ENCODE results near the gene RERE.
"Not testable (repeated sequence)": the region's sequence is repeated elsewhere in the genome, so short reads cannot be mapped to it uniquely, and the experiment has no call there.

The RERE gene

DNA sequence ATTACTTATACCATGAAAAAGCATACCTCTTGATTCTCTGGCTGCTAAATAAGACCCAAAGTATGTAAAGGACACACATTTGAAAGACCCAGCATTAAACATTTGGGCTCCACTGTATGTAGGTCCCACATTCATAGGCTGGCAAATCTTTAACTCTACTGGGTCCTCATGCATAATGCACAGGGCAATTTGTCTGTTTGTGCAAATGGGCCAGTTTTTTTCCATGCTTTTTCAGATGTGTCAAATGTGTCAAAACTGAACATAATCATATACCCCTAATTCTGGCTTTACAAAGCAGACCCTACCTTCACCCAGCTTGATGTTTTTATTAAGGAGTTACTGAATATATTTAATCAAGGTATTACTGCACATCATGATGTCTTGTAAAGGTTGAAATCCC is 63.7 kb downstream of the RERE start:
- DNase-seq (ENCODE audit: low read depth in 4 of 4, low spot score in 1 of 4), result no peak

DNA sequence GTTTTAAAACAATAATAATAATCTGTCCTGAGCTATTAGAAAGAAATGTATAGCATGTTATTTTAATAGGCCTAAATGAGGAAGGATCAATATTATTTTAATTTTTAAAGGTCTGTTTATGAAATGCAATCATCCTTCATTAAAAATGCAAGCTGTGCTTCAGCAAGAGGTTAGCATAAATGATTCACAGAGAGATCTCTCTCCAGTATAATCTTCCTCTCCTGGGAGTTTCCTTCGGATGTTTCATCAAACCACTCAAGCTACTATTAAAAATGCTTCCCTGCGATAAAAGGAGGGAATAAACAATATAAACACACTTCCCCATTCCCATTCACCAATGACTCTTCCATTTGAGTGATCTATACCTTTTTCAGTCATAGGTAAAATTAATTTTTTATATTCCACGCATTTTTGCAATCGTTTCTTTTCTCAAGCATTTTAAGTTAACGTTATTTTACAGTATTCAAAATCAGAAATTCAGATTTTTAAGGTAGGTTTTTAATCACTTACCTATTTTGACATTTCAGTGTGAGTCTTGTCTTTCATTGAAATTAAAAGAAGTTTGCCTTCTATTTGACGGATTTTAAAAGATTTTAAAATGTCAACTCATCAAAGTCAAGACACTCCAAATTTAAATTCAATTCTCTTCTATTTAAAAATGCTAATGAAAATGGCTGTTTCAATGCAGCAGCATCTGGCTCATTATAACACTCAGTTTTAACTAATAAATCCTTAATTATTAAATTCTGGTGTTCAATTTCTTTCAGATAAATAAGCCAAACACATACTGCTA is 64.3 kb downstream of the RERE start:
- DNase-seq (ENCODE audit: low read depth in 4 of 4, low spot score in 1 of 4), result no peak

DNA sequence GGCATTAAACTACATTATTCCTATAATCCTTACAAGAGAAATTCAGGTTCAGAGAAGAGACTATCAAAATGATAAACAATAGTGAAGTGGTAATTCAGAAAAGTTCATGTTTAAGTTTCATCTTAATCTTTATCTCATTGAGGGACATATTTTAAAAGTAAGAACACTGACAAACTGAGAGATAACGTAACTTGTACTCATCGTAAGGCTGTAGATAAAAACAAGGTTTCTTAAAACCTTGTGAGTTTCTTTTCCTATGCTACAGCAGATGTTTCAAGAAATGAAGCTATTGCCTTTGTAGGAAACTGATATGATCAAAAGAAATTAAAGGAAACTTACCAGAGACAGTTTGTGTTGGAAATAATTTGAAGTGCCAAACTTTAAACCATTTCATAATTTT is 65.0 kb downstream of the RERE start:
- DNase-seq (ENCODE audit: low read depth in 4 of 4, low spot score in 1 of 4), result no peak

- no peak for DNase-seq (ENCODE audit: low read depth in 4 of 4, low spot score in 1 of 4)
Observed at GRCh38 chr1:8751984-8752383, 65.5 kb downstream of the RERE start.

GRCh38 chr1:8747879-8748825 is 69.3 kb downstream of the RERE start:
- no peak for DNase-seq (ENCODE audit: low read depth in 4 of 4, low spot score in 1 of 4)

- DNase-seq (ENCODE audit: low read depth in 4 of 4, low spot score in 1 of 4), result no peak
Observed at GRCh38 chr1:8746554-8746953, 70.9 kb downstream of the RERE start.

GRCh38 chr1:8745749-8746390 is 71.6 kb downstream of the RERE start:
- no peak for DNase-seq (ENCODE audit: low read depth in 4 of 4, low spot score in 1 of 4)

- DNase-seq (ENCODE audit: low read depth in 4 of 4, low spot score in 1 of 4), result no peak
Observed at GRCh38 chr1:8745346-8745745, 72.1 kb downstream of the RERE start.

GRCh38 chr1:8742022-8742924 is 75.2 kb downstream of the RERE start:
- no peak for DNase-seq (ENCODE audit: low read depth in 4 of 4, low spot score in 1 of 4)

DNA sequence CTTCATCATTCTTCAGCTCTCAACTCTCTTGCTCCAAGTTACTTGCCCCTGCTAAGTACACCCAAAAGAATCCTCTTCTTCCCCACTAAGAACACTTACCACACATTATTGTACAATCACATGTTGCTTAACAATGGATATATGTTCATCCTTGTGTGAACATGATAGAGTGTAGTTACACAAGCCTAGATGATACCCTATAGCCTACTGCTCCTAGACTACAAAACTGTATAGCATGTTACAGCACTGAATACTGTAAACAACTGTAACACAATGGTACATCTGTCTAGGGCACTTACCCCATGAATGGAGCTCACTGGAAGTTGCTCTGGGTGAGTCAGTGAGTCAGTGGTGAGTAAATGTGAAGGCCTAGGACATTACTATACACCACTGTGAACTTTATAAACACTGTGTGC is 77.4 kb downstream of the RERE start:
- no peak for DNase-seq (ENCODE audit: low read depth in 4 of 4, low spot score in 1 of 4)

- no peak for DNase-seq (ENCODE audit: low read depth in 4 of 4, low spot score in 1 of 4)
Observed at GRCh38 chr1:8739377-8739776, 78.1 kb downstream of the RERE start.

GRCh38 chr1:8736927-8737326 is 80.5 kb downstream of the RERE start:
- no peak for DNase-seq (ENCODE audit: low read depth in 4 of 4, low spot score in 1 of 4)

- DNase-seq (ENCODE audit: low read depth in 4 of 4, low spot score in 1 of 4), result no peak
Observed at GRCh38 chr1:8733484-8733883, 84.0 kb downstream of the RERE start.

GRCh38 chr1:8731162-8731561 is 86.3 kb downstream of the RERE start:
- DNase-seq (ENCODE audit: low read depth in 4 of 4, low spot score in 1 of 4), result no peak

GRCh38 chr1:8728464-8728863 is 89.0 kb downstream of the RERE start:
- no peak for DNase-seq (ENCODE audit: low read depth in 4 of 4, low spot score in 1 of 4)

GRCh38 chr1:8727809-8728213 is 89.6 kb downstream of the RERE start:
- no peak for DNase-seq (ENCODE audit: low read depth in 4 of 4, low spot score in 1 of 4)

GRCh38 chr1:8727316-8727715 is 90.1 kb downstream of the RERE start:
- DNase-seq (ENCODE audit: low read depth in 4 of 4, low spot score in 1 of 4), result not testable (repeated sequence)

GRCh38 chr1:8726801-8727186 is 90.6 kb downstream of the RERE start:
- not testable (repeated sequence) for DNase-seq (ENCODE audit: low read depth in 4 of 4, low spot score in 1 of 4)

GRCh38 chr1:8723010-8723409 is 94.4 kb downstream of the RERE start:
- DNase-seq (ENCODE audit: low read depth in 4 of 4, low spot score in 1 of 4), result no peak

- DNase-seq (ENCODE audit: low read depth in 4 of 4, low spot score in 1 of 4), result no peak
Observed at GRCh38 chr1:8722366-8722765, 95.1 kb downstream of the RERE start.
